HG02642 (cell line): Measurements from ENCODE around the gene TUT4.
"Not testable (repeated sequence)": the region's sequence is repeated elsewhere in the genome, so short reads cannot be mapped to it uniquely, and the experiment has no call there.

Experiments used
- ATAC-seq: cut with Tn5 transposase; IDR thresholded peaks from one replicate; pipeline ENCODE4 v1.9.1; 2021; ENCODE audit warnings: mild to moderate bottlenecking; ENCODE audit not compliant: unreplicated experiment, poor library complexity

Gene TUT4

GRCh38 chr1:52578066-52578465, 25.2 kb upstream of the TUT4 start:
- not testable (repeated sequence) for ATAC-seq

- no peak for ATAC-seq
Measured at GRCh38 chr1:52576074-52576473, 23.2 kb upstream of the TUT4 start.

GRCh38 chr1:52574594-52574993, 21.7 kb upstream of the TUT4 start:
- ATAC-seq = no peak

- ATAC-seq = no peak
Measured at GRCh38 chr1:52572387-52572786, 19.5 kb upstream of the TUT4 start.

- no peak for ATAC-seq
Measured at GRCh38 chr1:52571783-52572182, 18.9 kb upstream of the TUT4 start.

GRCh38 chr1:52569449-52570210, 16.7 kb upstream of the TUT4 start:
- no peak for ATAC-seq

- ATAC-seq = no peak
Measured at GRCh38 chr1:52567943-52568342, 15.1 kb upstream of the TUT4 start.

GRCh38 chr1:52562766-52563165, 9.9 kb upstream of the TUT4 start:
- no peak for ATAC-seq

GRCh38 chr1:52559875-52560274, 7.0 kb upstream of the TUT4 start:
- no peak for ATAC-seq

- no peak for ATAC-seq
Measured at GRCh38 chr1:52558941-52559340, 6.0 kb upstream of the TUT4 start.

GRCh38 chr1:52556641-52557360, 3.9 kb upstream of the TUT4 start:
- no peak for ATAC-seq

- no peak for ATAC-seq
Measured at GRCh38 chr1:52554756-52555155, 1.9 kb upstream of the TUT4 start.

GRCh38 chr1:52554267-52554640, 1.4 kb upstream of the TUT4 start:
- ATAC-seq = no peak

- ATAC-seq = peak; percentile 68
Measured at GRCh38 chr1:52553362-52554266, 722 bp upstream of the TUT4 start.

GRCh38 chr1:52552236-52552504, 722 bp downstream of the TUT4 start:
- peak; percentile 29 for ATAC-seq

- ATAC-seq = no peak
Measured at GRCh38 chr1:52551507-52552235, 1.2 kb downstream of the TUT4 start.

- no peak for ATAC-seq
Measured at GRCh38 chr1:52550447-52550846, 2.4 kb downstream of the TUT4 start.

GRCh38 chr1:52549267-52549666, 3.6 kb downstream of the TUT4 start:
- ATAC-seq = no peak

GRCh38 chr1:52546852-52547251, 6.0 kb downstream of the TUT4 start:
- no peak for ATAC-seq

- ATAC-seq = no peak
Measured at GRCh38 chr1:52544665-52545525, 8.0 kb downstream of the TUT4 start.
